ENCODE data around the gene PBX1.
"Not testable (repeated sequence)": the region's sequence is repeated elsewhere in the genome, so short reads cannot be mapped to it uniquely, and the experiment has no call there.

- TF ChIP-seq EZH2phosphoT487 (IDR thresholded peaks at IDR 0.05; ENCODE audit: insufficient read depth, low read depth); EZH2 (IDR thresholded peaks at IDR 0.05; ENCODE audit: insufficient read depth, poor library complexity, severe bottlenecking): not testable (repeated sequence)
These were observed 6.5 kb upstream of the PBX1 start for GRCh38 chr1:164552463-164552988.
